ENCODE measurements around the gene ASTN2. TPM values are rescaled to one million over a fixed set of nuclear protein-coding genes. Genes with fewer than 3 reads are reported as not detected.

The ASTN2 gene
- total and polyA plus RNA-seq, 2 donors (not counting 3 experiments of a cell fraction or from before 2014, with no cell fraction given) = 1.0 to 1.9 TPM

DNA sequence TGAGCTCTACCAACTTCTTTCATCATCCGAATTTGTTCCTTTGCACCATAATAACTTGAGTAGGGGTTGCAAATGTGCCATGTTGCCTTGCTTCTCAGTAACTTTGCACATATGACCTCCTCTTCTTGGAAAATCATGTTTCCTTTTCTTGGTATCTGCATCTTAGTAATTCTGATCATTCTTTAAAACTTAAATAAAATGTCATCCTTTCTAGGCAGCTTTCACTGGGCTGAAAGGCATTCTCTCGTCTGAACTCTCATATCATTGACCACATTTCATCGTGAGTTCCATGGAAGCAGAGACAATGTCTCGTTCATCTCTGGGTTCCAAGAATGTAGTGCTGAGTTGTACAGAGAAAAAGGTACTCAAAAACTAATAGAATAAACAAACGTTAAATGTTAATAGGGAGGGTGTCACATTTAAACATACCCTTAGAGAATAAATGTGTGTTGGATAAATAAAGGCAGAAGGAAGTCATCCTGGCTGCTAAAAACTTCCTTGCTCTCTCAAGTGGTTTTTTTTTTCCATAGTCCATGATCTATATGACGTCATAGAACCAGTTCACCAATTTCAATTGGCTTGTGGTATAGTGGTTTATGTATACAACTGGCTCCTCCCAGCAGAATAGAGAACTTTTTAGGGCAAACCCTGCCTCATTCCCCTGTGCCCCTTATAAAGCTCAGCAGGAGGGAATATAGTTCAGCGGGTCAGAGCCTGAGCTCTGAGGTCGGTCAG, 945.9 kb downstream of the ASTN2 start:
- Histone ChIP-seq H3K4me3 (replicated peaks in 1 of 3; ENCODE audit: insufficient read depth in 1 of 3, low read depth in 1 of 3, low read length in 3 of 3) (no peak overlapping the region), H3K9me1 (replicated peaks; ENCODE audit: control insufficient read depth, extremely low read depth, insufficient read depth, low read length) (no peaks in the 10 kb centered on the region), H3K4me1 (ENCODE audit: control insufficient read depth, extremely low read depth, insufficient read depth, low read length) (no peaks in the 10 kb centered on the region), H4K20me1 (replicated peaks; ENCODE audit: control insufficient read depth, extremely low read depth, insufficient read depth, low read length) (no peaks in the 10 kb centered on the region), H3K36me3 (ENCODE audit: control insufficient read depth in 2 of 2, extremely low read depth in 1 of 2, insufficient read depth in 2 of 2, low read length in 2 of 2) (no peaks in the 10 kb centered on the region), H3K4me2 (ENCODE audit: insufficient read depth, low read length) (no peak overlapping the region), H3K9me3 (replicated peaks; ENCODE audit: control insufficient read depth, insufficient read depth, low read length) (no peaks in the 10 kb centered on the region), H2AFZ (ENCODE audit: low read depth, low read length) (no peak overlapping the region), H3K79me2 (ENCODE audit: control insufficient read depth, insufficient read depth, low read length) (no peaks in the 10 kb centered on the region), H3K27ac (ENCODE audit: insufficient read depth, low read depth, low read length) (no peak overlapping the region), H3K27me3 (ENCODE audit: control insufficient read depth in 2 of 2, insufficient read depth in 2 of 2, low read length in 2 of 2) (no peaks in the 10 kb centered on the region), H3K9ac (replicated peaks; ENCODE audit: extremely low read depth, insufficient read depth, low read length) (no peak overlapping the region)
- intact Hi-C loops (cut with micrococcal nuclease) (no loop called here), dilution Hi-C loops (cut with MboI; ENCODE audit: extremely low pct_ligation_motif_present, low sequenced_read_pairs) (no loop called here)
- TF ChIP-seq, protein P1, sequence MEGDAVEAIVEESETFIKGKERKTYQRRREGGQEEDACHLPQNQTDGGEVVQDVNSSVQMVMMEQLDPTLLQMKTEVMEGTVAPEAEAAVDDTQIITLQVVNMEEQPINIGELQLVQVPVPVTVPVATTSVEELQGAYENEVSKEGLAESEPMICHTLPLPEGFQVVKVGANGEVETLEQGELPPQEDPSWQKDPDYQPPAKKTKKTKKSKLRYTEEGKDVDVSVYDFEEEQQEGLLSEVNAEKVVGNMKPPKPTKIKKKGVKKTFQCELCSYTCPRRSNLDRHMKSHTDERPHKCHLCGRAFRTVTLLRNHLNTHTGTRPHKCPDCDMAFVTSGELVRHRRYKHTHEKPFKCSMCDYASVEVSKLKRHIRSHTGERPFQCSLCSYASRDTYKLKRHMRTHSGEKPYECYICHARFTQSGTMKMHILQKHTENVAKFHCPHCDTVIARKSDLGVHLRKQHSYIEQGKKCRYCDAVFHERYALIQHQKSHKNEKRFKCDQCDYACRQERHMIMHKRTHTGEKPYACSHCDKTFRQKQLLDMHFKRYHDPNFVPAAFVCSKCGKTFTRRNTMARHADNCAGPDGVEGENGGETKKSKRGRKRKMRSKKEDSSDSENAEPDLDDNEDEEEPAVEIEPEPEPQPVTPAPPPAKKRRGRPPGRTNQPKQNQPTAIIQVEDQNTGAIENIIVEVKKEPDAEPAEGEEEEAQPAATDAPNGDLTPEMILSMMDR (IDR thresholded peaks at IDR 0.05; ENCODE audit: extremely low read depth in 1 of 2, insufficient read depth in 1 of 2, low read depth in 1 of 2, low read length in 2 of 2) = no peak
- TF ChIP-seq FOS (IDR thresholded peaks at IDR 0.05; ENCODE audit: borderline replicate concordance, insufficient read depth, low read length) (no peak), JUN (IDR thresholded peaks at IDR 0.05; ENCODE audit: borderline replicate concordance, insufficient read depth, insufficient read length, low read depth) (no peak), POLR2A (IDR thresholded peaks at IDR 0.05; ENCODE audit: low read depth, low read length) (no peak), GATA2 (IDR thresholded peaks at IDR 0.05; ENCODE audit: insufficient read depth, insufficient read length, low read depth, low read length) (no peak), POLR2AphosphoS5 (IDR thresholded peaks at IDR 0.05; ENCODE audit: insufficient read depth, low read depth, low read length) (no peak), EZH2 (IDR thresholded peaks at IDR 0.05; ENCODE audit: borderline replicate concordance, low read depth, low read length, severe bottlenecking) (no peak), MYC (IDR thresholded peaks at IDR 0.05; ENCODE audit: low read depth, low read length) (no peak)
- TF ChIP-seq, protein P2, sequence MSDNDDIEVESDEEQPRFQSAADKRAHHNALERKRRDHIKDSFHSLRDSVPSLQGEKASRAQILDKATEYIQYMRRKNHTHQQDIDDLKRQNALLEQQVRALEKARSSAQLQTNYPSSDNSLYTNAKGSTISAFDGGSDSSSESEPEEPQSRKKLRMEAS (IDR thresholded peaks at IDR 0.05; ENCODE audit: insufficient read depth, insufficient read length) = no peak
- CTCF ChIA-PET = no interaction called here
- no peak for FAIRE-seq
- no TSS peak for BruUV-seq (replicated peaks)
- POLR2A ChIA-PET = no interaction called here
- DNase-seq (ENCODE audit: low read depth, low spot score) = no peak

Data from endothelial cell of umbilical vein (primary cell).